SK-N-SH treated with all-trans-retinoic acid at 6 μM for 48 hours (cell line): ENCODE results near the gene RNF175.

Experiments
- ATAC-seq: fragments of 200-7000 bp; cut with Tn5 transposase; 3 replicates; pipeline ENCODE4 v1.9.1; 2020; ENCODE audit warnings: mild to moderate bottlenecking, moderate library complexity
- ARNTL ChIP-seq: fragments of 450-650 bp; formaldehyde crosslinking; IDR thresholded peaks from 2 replicates; pipeline ENCODE4 v1.5.0; 2020; ENCODE audit warnings: low read depth, mild to moderate bottlenecking, moderate library complexity, borderline replicate concordance
- CSDC2 ChIP-seq: fragments of 250-450 bp; sonication (Bioruptor Pico); IDR thresholded peaks from 2 replicates; pipeline ENCODE4 v1.5.0; 2020; ENCODE audit warnings: mild to moderate bottlenecking, moderate library complexity
- CSRNP3 ChIP-seq: fragments of 250-450 bp; sonication (Bioruptor Pico); IDR thresholded peaks from 2 replicates; pipeline ENCODE4 v1.5.1; 2021; ENCODE audit warnings: mild to moderate bottlenecking, moderate library complexity
- ESRRG ChIP-seq: fragments of 250-450 bp; sonication (Bioruptor Pico); IDR thresholded peaks from 2 replicates; pipeline ENCODE4 v1.6.1; 2021; ENCODE audit warnings: mild to moderate bottlenecking
- GLIS3 ChIP-seq: fragments of 250-450 bp; sonication (Bioruptor Pico); IDR thresholded peaks from 2 replicates; pipeline ENCODE4 v1.5.0; 2020; ENCODE audit warnings: mild to moderate bottlenecking, moderate library complexity
- ISL1 ChIP-seq: fragments of 250-450 bp; sonication (Bioruptor Pico); IDR thresholded peaks from 2 replicates; pipeline ENCODE4 v2.1.2; 2022; ENCODE audit warnings: mild to moderate bottlenecking, moderate library complexity
- OSR1 ChIP-seq: fragments of 250-450 bp; sonication (Bioruptor Pico); IDR thresholded peaks from 2 replicates; pipeline ENCODE4 v1.8.0; 2022; ENCODE audit warnings: moderate library complexity, mild to moderate bottlenecking, inconsistent platforms
- POU6F1 ChIP-seq: fragments of 250-450 bp; sonication (Bioruptor Pico); IDR thresholded peaks from 2 replicates; pipeline ENCODE4 v1.8.0; 2021; ENCODE audit warnings: low read depth, mild to moderate bottlenecking, moderate library complexity, borderline replicate concordance
- PPARA ChIP-seq: fragments of 250-450 bp; sonication (Bioruptor Pico); IDR thresholded peaks from 2 replicates; pipeline ENCODE4 v1.5.0; 2020; ENCODE audit warnings: mild to moderate bottlenecking, borderline replicate concordance
- RARB ChIP-seq: fragments of 250-450 bp; sonication (Bioruptor Pico); IDR thresholded peaks from 2 replicates; pipeline ENCODE4 v1.8.0; 2021; ENCODE audit warnings: mild to moderate bottlenecking, moderate library complexity
- SNAI2 ChIP-seq: fragments of 250-450 bp; sonication (Bioruptor Pico); IDR thresholded peaks from 2 replicates; pipeline ENCODE4 v1.5.0; 2020; ENCODE audit warnings: mild to moderate bottlenecking, moderate library complexity
- TCF4 ChIP-seq: fragments of 250-450 bp; sonication (Bioruptor Pico); IDR thresholded peaks from 2 replicates; pipeline ENCODE4 v1.8.0; 2021; ENCODE audit warnings: mild to moderate bottlenecking, moderate library complexity, borderline replicate concordance
- TOX ChIP-seq: fragments of 250-450 bp; sonication (Bioruptor Pico); IDR thresholded peaks from 2 replicates; pipeline ENCODE4 v1.8.0; 2021; ENCODE audit warnings: mild to moderate bottlenecking, moderate library complexity, borderline replicate concordance
- ZC3H10 ChIP-seq: fragments of 250-450 bp; sonication (Bioruptor Pico); IDR thresholded peaks from 2 replicates; pipeline ENCODE4 v1.5.1; 2021; ENCODE audit warnings: mild to moderate bottlenecking, moderate library complexity
- ZFP3 ChIP-seq: fragments of 250-450 bp; sonication (Bioruptor Pico); IDR thresholded peaks from 2 replicates; pipeline ENCODE4 v1.5.0; 2020; ENCODE audit warnings: mild to moderate bottlenecking, moderate library complexity
- ZFP30 ChIP-seq: fragments of 450-650 bp; formaldehyde crosslinking; IDR thresholded peaks from 2 replicates; pipeline ENCODE4 v1.5.0; 2022; ENCODE audit warnings: mild to moderate bottlenecking, moderate library complexity
- ZNF565 ChIP-seq: fragments of 450-650 bp; formaldehyde crosslinking; conservative IDR thresholded peaks from 2 replicates; pipeline ENCODE4 v1.5.0; 2020; ENCODE audit warnings: low read depth, mild to moderate bottlenecking, moderate library complexity
- ZNF70 ChIP-seq: fragments of 450-650 bp; formaldehyde crosslinking; IDR thresholded peaks from 2 replicates; pipeline ENCODE4 v1.5.0; 2020; ENCODE audit warnings: mild to moderate bottlenecking, moderate library complexity
- ZNF8 ChIP-seq: fragments of 450-650 bp; formaldehyde crosslinking; IDR thresholded peaks from 2 replicates; pipeline ENCODE4 v1.5.0; 2020; ENCODE audit warnings: mild to moderate bottlenecking, moderate library complexity
- TF ChIP-seq, protein P1 (sequence below): fragments of 250-450 bp; sonication (Bioruptor Pico); IDR thresholded peaks from 2 replicates; pipeline ENCODE4 v1.5.1; 2020; ENCODE audit warnings: low read depth, mild to moderate bottlenecking, moderate library complexity
- TF ChIP-seq, protein P2 (sequence below): fragments of 250-450 bp; sonication (Bioruptor Pico); IDR thresholded peaks from 2 replicates; pipeline ENCODE4 v1.5.0; 2020; ENCODE audit warnings: mild to moderate bottlenecking, moderate library complexity
- TF ChIP-seq, protein P3 (sequence below): fragments of 250-450 bp; sonication (Bioruptor Pico); IDR thresholded peaks from 2 replicates; pipeline ENCODE4 v1.8.0; 2020; ENCODE audit warnings: mild to moderate bottlenecking, moderate library complexity, borderline replicate concordance

The RNF175 gene

DNA sequence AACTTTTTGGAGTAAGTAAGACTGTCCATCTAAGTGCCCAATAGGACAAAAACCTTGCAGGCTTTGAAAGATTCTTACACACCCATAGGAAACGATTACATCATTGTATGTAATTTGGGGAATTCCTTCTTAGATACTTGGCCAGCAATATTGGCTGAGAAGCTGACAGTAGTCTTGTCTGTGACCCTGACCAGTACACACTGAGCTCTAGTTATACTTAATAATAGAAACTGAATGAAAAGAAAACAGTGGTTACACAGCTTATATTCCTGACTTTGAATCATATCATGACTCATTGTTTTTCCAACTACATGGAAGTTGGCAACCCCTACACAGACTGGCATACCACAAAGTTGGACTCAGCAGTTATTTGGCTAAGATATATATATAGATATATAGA, 82.8 kb downstream of the RNF175 start:
- ATAC-seq: peak; percentile 98
- TF ChIP-seq TCF4 (CRISPR knock-in tag) (no peak), SNAI2 (no peak), RARB (CRISPR knock-in tag) (no peak), ESRRG (no peak), ZNF70 (no peak), TOX (CRISPR knock-in tag) (no peak), ISL1 (CRISPR knock-in tag) (peak; percentile 58), ZNF565 (CRISPR knock-in tag) (no peak), OSR1 (no peak), ZFP30 (no peak), CSRNP3 (CRISPR knock-in tag) (no peak), GLIS3 (CRISPR knock-in tag) (no peak)
- TF ChIP-seq, protein P1, sequence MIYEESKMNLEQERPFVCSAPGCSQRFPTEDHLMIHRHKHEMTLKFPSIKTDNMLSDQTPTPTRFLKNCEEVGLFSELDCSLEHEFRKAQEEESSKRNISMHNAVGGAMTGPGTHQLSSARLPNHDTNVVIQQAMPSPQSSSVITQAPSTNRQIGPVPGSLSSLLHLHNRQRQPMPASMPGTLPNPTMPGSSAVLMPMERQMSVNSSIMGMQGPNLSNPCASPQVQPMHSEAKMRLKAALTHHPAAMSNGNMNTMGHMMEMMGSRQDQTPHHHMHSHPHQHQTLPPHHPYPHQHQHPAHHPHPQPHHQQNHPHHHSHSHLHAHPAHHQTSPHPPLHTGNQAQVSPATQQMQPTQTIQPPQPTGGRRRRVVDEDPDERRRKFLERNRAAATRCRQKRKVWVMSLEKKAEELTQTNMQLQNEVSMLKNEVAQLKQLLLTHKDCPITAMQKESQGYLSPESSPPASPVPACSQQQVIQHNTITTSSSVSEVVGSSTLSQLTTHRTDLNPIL (CRISPR knock-in tag): 0 out of 2 replicates have a peak, but pooled peaks have one; percentile 50
- TF ChIP-seq, protein P2, sequence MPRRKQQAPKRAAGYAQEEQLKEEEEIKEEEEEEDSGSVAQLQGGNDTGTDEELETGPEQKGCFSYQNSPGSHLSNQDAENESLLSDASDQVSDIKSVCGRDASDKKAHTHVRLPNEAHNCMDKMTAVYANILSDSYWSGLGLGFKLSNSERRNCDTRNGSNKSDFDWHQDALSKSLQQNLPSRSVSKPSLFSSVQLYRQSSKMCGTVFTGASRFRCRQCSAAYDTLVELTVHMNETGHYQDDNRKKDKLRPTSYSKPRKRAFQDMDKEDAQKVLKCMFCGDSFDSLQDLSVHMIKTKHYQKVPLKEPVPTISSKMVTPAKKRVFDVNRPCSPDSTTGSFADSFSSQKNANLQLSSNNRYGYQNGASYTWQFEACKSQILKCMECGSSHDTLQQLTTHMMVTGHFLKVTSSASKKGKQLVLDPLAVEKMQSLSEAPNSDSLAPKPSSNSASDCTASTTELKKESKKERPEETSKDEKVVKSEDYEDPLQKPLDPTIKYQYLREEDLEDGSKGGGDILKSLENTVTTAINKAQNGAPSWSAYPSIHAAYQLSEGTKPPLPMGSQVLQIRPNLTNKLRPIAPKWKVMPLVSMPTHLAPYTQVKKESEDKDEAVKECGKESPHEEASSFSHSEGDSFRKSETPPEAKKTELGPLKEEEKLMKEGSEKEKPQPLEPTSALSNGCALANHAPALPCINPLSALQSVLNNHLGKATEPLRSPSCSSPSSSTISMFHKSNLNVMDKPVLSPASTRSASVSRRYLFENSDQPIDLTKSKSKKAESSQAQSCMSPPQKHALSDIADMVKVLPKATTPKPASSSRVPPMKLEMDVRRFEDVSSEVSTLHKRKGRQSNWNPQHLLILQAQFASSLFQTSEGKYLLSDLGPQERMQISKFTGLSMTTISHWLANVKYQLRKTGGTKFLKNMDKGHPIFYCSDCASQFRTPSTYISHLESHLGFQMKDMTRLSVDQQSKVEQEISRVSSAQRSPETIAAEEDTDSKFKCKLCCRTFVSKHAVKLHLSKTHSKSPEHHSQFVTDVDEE (CRISPR knock-in tag): no peak
- TF ChIP-seq, protein P3, sequence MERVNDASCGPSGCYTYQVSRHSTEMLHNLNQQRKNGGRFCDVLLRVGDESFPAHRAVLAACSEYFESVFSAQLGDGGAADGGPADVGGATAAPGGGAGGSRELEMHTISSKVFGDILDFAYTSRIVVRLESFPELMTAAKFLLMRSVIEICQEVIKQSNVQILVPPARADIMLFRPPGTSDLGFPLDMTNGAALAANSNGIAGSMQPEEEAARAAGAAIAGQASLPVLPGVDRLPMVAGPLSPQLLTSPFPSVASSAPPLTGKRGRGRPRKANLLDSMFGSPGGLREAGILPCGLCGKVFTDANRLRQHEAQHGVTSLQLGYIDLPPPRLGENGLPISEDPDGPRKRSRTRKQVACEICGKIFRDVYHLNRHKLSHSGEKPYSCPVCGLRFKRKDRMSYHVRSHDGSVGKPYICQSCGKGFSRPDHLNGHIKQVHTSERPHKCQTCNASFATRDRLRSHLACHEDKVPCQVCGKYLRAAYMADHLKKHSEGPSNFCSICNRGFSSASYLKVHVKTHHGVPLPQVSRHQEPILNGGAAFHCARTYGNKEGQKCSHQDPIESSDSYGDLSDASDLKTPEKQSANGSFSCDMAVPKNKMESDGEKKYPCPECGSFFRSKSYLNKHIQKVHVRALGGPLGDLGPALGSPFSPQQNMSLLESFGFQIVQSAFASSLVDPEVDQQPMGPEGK (CRISPR knock-in tag): no peak

DNA sequence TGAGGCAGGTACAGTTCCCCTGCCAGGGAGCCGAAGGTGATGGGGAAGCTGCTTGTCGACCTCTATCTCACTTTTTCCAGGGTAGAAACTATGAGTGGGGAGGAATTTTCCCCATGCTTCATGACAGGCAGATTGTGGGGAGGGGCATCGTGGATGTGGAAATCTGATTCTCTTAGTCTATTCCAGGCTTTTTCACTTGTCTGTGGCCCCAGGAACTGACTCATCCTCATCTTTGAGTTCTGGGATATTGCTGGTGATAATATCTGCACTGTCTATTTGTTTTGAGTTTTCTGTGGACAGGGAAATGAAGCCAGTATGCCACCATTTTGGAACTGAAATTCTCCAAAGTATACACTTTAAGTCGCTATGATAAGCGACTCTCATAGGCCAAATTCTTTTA, 83.3 kb downstream of the RNF175 start:
- TF ChIP-seq POU6F1 (CRISPR knock-in tag): no peak
- no peak for TF ChIP-seq OSR1
- TF ChIP-seq ZNF565 (CRISPR knock-in tag): no peak
- TF ChIP-seq ARNTL (CRISPR knock-in tag): no peak
- TF ChIP-seq ZNF8 (CRISPR knock-in tag): no peak
- no peak for TF ChIP-seq CSRNP3 (CRISPR knock-in tag)
- TF ChIP-seq, protein P1 (CRISPR knock-in tag): no peak
- TF ChIP-seq ZC3H10 (CRISPR knock-in tag): no peak
- TF ChIP-seq ZFP3: no peak
- TF ChIP-seq PPARA (CRISPR knock-in tag): no peak
- TF ChIP-seq CSDC2 (CRISPR knock-in tag): no peak
- no peak for TF ChIP-seq RARB (CRISPR knock-in tag)
- TF ChIP-seq TCF4 (CRISPR knock-in tag): no peak
- ATAC-seq: peak; percentile 62
